GM18868 (cell line): ENCODE results near the gene PEX11A.

ENCODE experiments used
- ATAC-seq: cut with Tn5 transposase; IDR thresholded peaks from one replicate; pipeline ENCODE4 v1.9.1; 2021; ENCODE audit warnings: mild to moderate bottlenecking, moderate library complexity; ENCODE audit not compliant: unreplicated experiment

PEX11A gene

GRCh38 chr15:89677381-89677780 lies 13.2 kb downstream of the PEX11A start:
- ATAC-seq: no peak

- ATAC-seq: no peak
Measured at GRCh38 chr15:89675606-89676005, 14.9 kb downstream of the PEX11A start.

DNA sequence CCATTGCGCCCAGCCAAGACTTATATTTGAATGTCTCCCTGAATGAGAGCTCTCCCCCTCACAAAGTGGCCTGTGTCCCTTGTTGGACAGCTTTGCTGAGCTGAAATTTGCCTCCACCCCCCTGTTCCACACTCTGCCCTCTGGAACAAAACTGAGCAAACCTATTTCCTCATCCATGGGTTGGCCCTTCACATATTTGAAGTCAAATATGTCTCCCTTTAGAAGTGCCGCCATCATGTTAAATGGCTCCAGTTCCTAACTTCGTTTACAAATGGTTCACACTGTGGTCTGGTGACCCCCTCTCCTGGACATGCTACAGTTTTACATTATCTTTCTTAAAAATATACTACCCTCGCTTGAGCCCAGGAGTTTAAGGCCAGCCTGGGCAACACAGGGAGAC lies 16.0 kb downstream of the PEX11A start:
- ATAC-seq: no peak

- peak; percentile 63 for ATAC-seq
Measured at GRCh38 chr15:89673165-89673512, 17.4 kb downstream of the PEX11A start.

DNA sequence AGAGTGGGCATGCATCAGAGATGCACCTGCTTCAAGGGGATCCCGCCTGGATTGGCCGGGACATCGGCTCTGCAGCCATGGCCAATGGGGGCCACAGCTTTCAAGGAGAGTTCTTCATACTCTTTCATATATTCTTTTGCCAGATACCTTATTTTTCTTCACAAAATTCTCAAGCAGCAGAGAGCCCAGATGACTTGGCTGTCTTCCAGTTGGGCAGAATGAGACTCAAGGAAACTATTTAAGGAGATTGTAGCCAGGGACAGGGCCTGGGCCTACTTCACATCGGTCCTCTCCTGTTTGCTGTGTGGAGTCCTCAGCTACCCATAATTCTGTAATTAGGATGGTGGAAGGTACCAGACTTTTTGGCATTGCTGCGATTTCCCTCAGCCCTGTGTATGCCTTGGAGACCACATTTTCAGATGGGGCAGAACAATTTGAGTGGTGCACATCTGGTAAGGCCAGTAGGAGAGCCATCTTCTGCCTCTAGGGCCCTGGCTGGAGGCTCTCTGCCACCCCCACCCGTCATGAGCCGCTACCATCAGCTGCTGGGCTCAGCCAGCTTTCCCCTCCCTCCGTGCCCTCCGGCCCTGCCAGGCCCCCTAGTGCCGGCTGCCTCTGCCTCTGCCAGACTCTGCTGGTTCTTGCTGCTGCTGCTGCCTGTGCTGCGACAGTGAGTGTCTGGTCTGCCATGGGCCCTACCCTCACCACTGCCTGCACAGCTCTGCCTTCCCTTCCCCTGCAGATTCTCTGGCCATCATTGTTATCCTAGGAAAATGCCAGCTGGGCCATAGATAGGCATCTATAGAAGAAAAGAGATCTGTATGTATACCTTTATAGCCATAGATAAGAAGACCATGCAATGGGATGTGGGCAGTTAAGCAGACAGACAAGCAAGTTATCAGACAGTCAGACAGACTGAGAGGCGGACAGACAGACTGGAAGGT lies 18.1 kb downstream of the PEX11A start:
- no peak for ATAC-seq

- no peak for ATAC-seq
Measured at GRCh38 chr15:89671687-89672086, 18.9 kb downstream of the PEX11A start.

- no peak for ATAC-seq
Measured at GRCh38 chr15:89670971-89671560, 19.5 kb downstream of the PEX11A start.

DNA sequence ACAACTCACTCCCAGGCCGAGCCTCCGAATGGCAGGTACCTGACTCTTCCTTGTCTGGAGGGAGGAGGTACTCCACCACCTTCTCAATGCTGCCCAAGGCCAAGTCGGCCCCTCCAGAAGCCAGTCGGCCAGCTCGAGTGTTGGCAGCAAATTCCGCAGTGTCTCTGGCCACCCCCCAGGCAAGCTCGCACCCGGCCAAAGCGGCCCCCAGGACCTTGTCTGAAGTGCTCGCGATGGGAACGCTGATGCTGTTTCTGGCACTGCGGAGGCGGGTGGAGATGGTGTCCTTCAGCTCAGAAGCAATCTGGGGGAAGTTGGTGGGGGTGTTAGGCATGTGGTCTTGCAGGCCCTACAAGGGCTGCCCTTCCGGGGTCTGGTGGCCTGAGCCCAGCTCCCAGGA lies 20.6 kb downstream of the PEX11A start:
- ATAC-seq: no peak

- no peak for ATAC-seq
Measured at GRCh38 chr15:89669309-89669865, 21.2 kb downstream of the PEX11A start.

DNA sequence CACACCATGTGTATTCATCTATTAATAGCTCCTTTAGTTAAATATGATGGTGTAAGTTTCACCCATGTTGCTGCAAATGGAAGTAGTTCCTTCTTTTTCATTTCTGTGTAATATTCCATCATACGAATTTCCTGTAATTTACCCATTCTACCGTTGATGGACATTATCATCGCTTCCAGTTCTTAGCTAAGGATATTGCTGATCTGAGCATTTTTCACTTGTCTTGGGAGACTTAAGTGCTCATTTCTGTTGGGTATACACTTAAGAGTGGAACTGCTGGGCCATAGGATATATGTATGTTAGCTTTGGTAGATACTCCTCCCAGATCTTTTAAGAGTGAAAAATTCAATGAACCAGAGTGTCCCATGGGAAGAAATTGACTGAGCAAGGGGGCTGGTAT lies 22.4 kb downstream of the PEX11A start:
- no peak for ATAC-seq

GRCh38 chr15:89667706-89667960 lies 22.9 kb downstream of the PEX11A start:
- ATAC-seq: no peak

- ATAC-seq: no peak
Measured at GRCh38 chr15:89666858-89667705, 23.5 kb downstream of the PEX11A start.

- no peak for ATAC-seq
Measured at GRCh38 chr15:89666184-89666857, 24.2 kb downstream of the PEX11A start.

GRCh38 chr15:89665449-89666181 lies 24.9 kb downstream of the PEX11A start:
- ATAC-seq: no peak

DNA sequence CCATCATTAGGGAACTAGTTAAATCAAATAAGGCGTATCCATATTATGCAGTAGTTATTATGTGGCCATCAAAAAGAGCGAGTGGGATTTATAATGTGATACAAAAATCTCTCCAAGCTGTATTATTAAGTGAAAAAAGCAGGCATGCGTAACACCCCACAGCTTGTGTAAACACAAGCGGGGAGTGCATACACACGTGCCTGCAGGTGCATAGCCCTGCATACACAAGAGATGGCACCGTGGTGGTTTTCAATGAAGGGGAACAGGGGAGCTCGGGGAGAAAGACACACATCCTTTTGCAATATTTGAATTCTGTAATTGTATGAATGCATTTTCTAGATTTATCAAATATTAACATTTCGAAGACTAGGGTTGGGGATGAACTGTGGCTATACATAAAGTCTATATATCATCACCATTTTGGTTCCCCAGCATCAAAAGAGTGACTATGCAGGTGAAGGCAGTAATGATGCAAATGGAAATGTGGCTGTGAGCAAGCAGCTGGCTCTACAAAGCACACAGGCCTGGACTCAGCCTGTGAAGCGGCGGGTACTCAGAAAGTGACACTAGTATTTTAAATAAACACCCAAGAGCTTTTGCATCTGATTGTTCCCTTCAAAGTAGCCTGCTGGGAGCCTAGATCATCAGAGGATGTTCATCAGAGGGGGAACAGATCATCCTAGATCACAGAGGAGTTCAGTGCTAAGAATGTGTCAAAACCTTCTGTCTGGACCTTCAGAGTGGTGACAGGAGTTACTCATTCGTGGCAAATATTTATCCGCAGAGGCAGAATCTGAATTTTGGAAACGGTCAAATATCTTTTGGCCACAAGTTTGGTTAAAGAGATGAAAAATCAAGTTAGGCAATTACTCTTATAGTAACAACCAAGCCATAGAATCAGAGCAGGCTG lies 25.9 kb downstream of the PEX11A start:
- no peak for ATAC-seq

GRCh38 chr15:89662893-89663626 lies 27.5 kb downstream of the PEX11A start:
- no peak for ATAC-seq

DNA sequence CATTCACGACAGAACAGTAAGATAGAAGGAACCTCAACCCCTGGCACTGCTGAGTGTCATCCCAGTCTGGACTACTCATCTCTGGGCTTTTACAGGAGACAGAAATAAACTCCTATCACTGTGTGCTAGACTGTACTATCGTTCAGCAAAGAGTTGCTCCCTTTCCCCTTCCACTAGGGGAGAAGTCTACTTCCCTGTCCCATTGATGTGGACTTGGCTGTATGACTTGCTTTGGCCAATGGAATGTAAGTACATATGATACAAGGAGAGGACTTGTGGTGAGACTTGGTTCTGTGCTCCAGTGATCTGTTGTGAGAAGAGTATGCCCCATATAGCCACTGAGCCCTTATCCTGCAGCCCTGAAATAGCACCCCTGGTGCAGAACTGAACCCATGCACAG lies 30.0 kb downstream of the PEX11A start:
- ATAC-seq: no peak

- ATAC-seq: no peak
Measured at GRCh38 chr15:89659295-89659694, 31.3 kb downstream of the PEX11A start.
